H1 (cell line): Measurements from ENCODE around the gene KPNA4. TPM values are rescaled to one million over a fixed set of nuclear protein-coding genes. Genes with fewer than 3 reads are reported as not detected.

Experiments
- CTCF ChIA-PET: fragments of 300-600 bp; sonication (Branson Sonifier 250); formaldehyde crosslinking; loops from one replicate; lab custom pipeline; 2021; ENCODE audit not compliant: partially characterized antibody; lab: Charles Lee
- POLR2A ChIA-PET: fragments of 300-600 bp; sonication (Branson Sonifier 250); formaldehyde crosslinking; loops from one replicate; lab custom pipeline; 2021; ENCODE audit warnings: inconsistent platforms; ENCODE audit not compliant: partially characterized antibody; lab: Charles Lee
- DNase-seq, 2 experiments: peaks; one replicate each; pipeline versions ENCODE4 v3.0.0 to v3.0.0-alpha.2; 2010 to 2022; ENCODE audit warnings: low spot score in 2 of 2, low read depth in 1 of 2, mixed read lengths in 1 of 2
- FAIRE-seq: peaks from 2 replicates; lab custom pipeline; 2011; peaks lifted over from hg19 to GRCh38; lab: Jason Lieb, UNC
- H2AFZ ChIP-seq: 2 replicates; pipeline ENCODE4 v1.8.1; 2012; ENCODE audit warnings: low read length, inconsistent platforms
- H2AK5ac ChIP-seq: 2 replicates; pipeline ENCODE4 v1.6.1; 2013; ENCODE audit warnings: low read depth, low read length
- H2BK120ac ChIP-seq: replicated peaks from 2 replicates; pipeline ENCODE3; 2013; ENCODE audit warnings: low read depth, low read length, inconsistent platforms
- H2BK12ac ChIP-seq: 2 replicates; pipeline ENCODE4 v1.6.1; 2013; ENCODE audit warnings: low read depth, low read length
- H2BK15ac ChIP-seq: 2 replicates; pipeline ENCODE4 v1.6.1; 2013; ENCODE audit warnings: low read length
- H2BK20ac ChIP-seq: 2 replicates; pipeline ENCODE4 v1.6.1; 2013; ENCODE audit warnings: low read length
- H2BK5ac ChIP-seq: 2 replicates; pipeline ENCODE4 v1.6.1; 2013; ENCODE audit warnings: low read depth, low read length
- H3K14ac ChIP-seq: 2 replicates; pipeline ENCODE4 v1.6.1; 2013; ENCODE audit warnings: inconsistent platforms; ENCODE audit not compliant: insufficient read length
- H3K18ac ChIP-seq: 2 replicates; pipeline ENCODE4 v1.6.1; 2013; ENCODE audit warnings: low read length; ENCODE audit errors: extremely low read depth
- H3K23ac ChIP-seq: 2 replicates; pipeline ENCODE4 v1.6.1; 2013; ENCODE audit warnings: inconsistent platforms; ENCODE audit not compliant: insufficient read length
- H3K23me2 ChIP-seq: 2 replicates; pipeline ENCODE4 v1.6.1; 2013; ENCODE audit warnings: low read depth, low read length
- H3K27ac ChIP-seq: 2 replicates; pipeline ENCODE4 v1.6.1; 2011; ENCODE audit warnings: low read depth, low read length, inconsistent platforms
- H3K27me3 ChIP-seq, 4 experiments: replicated peaks in 1 of 4; 1 replicate in 1 of 4; 2 replicates in 3 of 4; pipeline versions ENCODE4 v1.6.1 to v1.8.1; 2011 to 2013; ENCODE audit warnings: low read length in 3 of 4, mild to moderate bottlenecking in 3 of 4, inconsistent platforms in 2 of 4, mixed read lengths in 2 of 4, moderate library complexity in 1 of 4; ENCODE audit not compliant: control insufficient read depth in 3 of 4, insufficient read depth in 3 of 4; ENCODE audit errors: extremely low read depth in 1 of 4
- H3K36me3 ChIP-seq, 4 experiments: 2 replicates each; pipeline versions ENCODE4 v1.6.1 to v1.8.1; 2011 to 2013; ENCODE audit warnings: mild to moderate bottlenecking in 4 of 4, low read length in 3 of 4, moderate library complexity in 2 of 4, control low read depth in 1 of 4, inconsistent platforms in 1 of 4; ENCODE audit not compliant: insufficient read depth in 4 of 4, control insufficient read depth in 2 of 4
- H3K4ac ChIP-seq: replicated peaks from 2 replicates; pipeline ENCODE3; 2013; ENCODE audit warnings: low read length, low read depth, mixed read lengths, inconsistent platforms; ENCODE audit not compliant: insufficient read length
- H3K4me1 ChIP-seq, 4 experiments: replicated peaks in 1 of 4; 1 replicate in 1 of 4; 2 replicates in 3 of 4; pipeline versions ENCODE4 v1.6.1 to v1.8.1; 2011 to 2013; ENCODE audit warnings: low read length in 3 of 4, inconsistent platforms in 2 of 4, mixed read lengths in 1 of 4; ENCODE audit not compliant: insufficient read depth in 4 of 4, control insufficient read depth in 3 of 4
- H3K4me2 ChIP-seq, 2 experiments: 2 replicates each; pipeline versions ENCODE4 v1.6.1 to v1.8.1; 2011 to 2013; ENCODE audit warnings: low read depth in 2 of 2, low read length in 2 of 2, control low read depth in 1 of 2, inconsistent platforms in 1 of 2, mild to moderate bottlenecking in 1 of 2; ENCODE audit not compliant: insufficient read depth in 1 of 2
- H3K4me3 ChIP-seq, 4 experiments: fragments of 200-600, 300-600 bp in 1 of 4; sonication (generic), shearing (Covaris generic), sonication (Bioruptor Twin) in 1 of 4; 2 replicates each; pipeline versions ENCODE4 v1.5.1 to v1.8.1; 2011 to 2016; ENCODE audit warnings: low read length in 4 of 4, low read depth in 3 of 4, control low read depth in 2 of 4, inconsistent platforms in 2 of 4, mild to moderate bottlenecking in 2 of 4, mixed read lengths in 1 of 4, moderate library complexity in 1 of 4; ENCODE audit not compliant: insufficient read depth in 2 of 4; ENCODE audit errors: extremely low read depth in 1 of 4
- H3K56ac ChIP-seq: replicated peaks from 2 replicates; pipeline ENCODE3; 2013; ENCODE audit warnings: low read depth, mild to moderate bottlenecking, mixed read lengths, low read length, inconsistent platforms; ENCODE audit not compliant: insufficient read length
- H3K79me1 ChIP-seq: 2 replicates; pipeline ENCODE4 v1.6.1; 2013; ENCODE audit warnings: low read depth, low read length, control low read depth
- H3K79me2 ChIP-seq, 2 experiments: 2 replicates each; pipeline versions ENCODE4 v1.6.1 to v1.8.1; 2012 to 2013; ENCODE audit warnings: low read length in 2 of 2, mild to moderate bottlenecking in 2 of 2, inconsistent platforms in 1 of 2; ENCODE audit not compliant: insufficient read depth in 2 of 2, control insufficient read depth in 1 of 2
- H3K9ac ChIP-seq, 4 experiments: replicated peaks in 1 of 4; 1 replicate in 1 of 4; 2 replicates in 3 of 4; pipeline versions ENCODE4 v1.6.1 to v1.8.1; 2011 to 2013; ENCODE audit warnings: low read depth in 3 of 4, low read length in 3 of 4, control low read depth in 2 of 4, mild to moderate bottlenecking in 2 of 4, moderate library complexity in 2 of 4, inconsistent platforms in 1 of 4; ENCODE audit errors: extremely low read depth in 1 of 4
- H3K9me3 ChIP-seq, 2 experiments: 2 replicates each; pipeline versions ENCODE4 v1.6.1 to v1.8.1; 2012 to 2013; ENCODE audit warnings: mild to moderate bottlenecking in 2 of 2, moderate library complexity in 2 of 2, control low read depth in 1 of 2, inconsistent platforms in 1 of 2, low read depth in 1 of 2, low read length in 1 of 2, mixed read lengths in 1 of 2; ENCODE audit not compliant: insufficient read depth in 2 of 2
- H4K20me1 ChIP-seq, 2 experiments: replicated peaks in 1 of 2; 2 replicates each; pipeline versions ENCODE3 to v1.8.1; 2011 to 2013; ENCODE audit warnings: inconsistent platforms in 2 of 2, low read length in 2 of 2, mild to moderate bottlenecking in 1 of 2; ENCODE audit not compliant: insufficient read depth in 2 of 2, control insufficient read depth in 1 of 2
- H4K5ac ChIP-seq: 2 replicates; pipeline ENCODE4 v1.6.1; 2013; ENCODE audit warnings: low read length, low read depth, mixed read lengths, inconsistent platforms; ENCODE audit not compliant: insufficient read length
- H4K8ac ChIP-seq: 2 replicates; pipeline ENCODE4 v1.8.0; 2013; ENCODE audit warnings: mild to moderate bottlenecking, moderate library complexity, low read length, inconsistent platforms; ENCODE audit not compliant: insufficient read depth; ENCODE audit errors: extremely low read depth
- H4K91ac ChIP-seq: replicated peaks from 2 replicates; pipeline ENCODE3; 2013; ENCODE audit warnings: low read length, mixed read lengths, inconsistent platforms; ENCODE audit not compliant: insufficient read length
- CTBP2 ChIP-seq: IDR thresholded peaks from 2 replicates; pipeline ENCODE4 v1.7.0; 2011; ENCODE audit warnings: borderline replicate concordance, mild to moderate bottlenecking, moderate library complexity, mixed read lengths, low read length; ENCODE audit not compliant: insufficient read depth, insufficient read length
- JUND ChIP-seq: IDR thresholded peaks from 2 replicates; pipeline ENCODE4 v1.6.1; 2011; ENCODE audit warnings: mild to moderate bottlenecking, improper control_type of control experiment, low read length
- SIX5 ChIP-seq: IDR thresholded peaks from 2 replicates; pipeline ENCODE4 v1.6.1; 2011; ENCODE audit warnings: mild to moderate bottlenecking, low read depth, low read length
- SP4 ChIP-seq: IDR thresholded peaks from 2 replicates; pipeline ENCODE4 v1.6.1; 2012; ENCODE audit warnings: low read length, inconsistent platforms
- WGBS, 2 experiments: shearing (Covaris generic) in 1 of 2; methylation state at CpG; one replicate each; pipeline versions ENCODE4 v1.1.6 to v1.1.7; 2013 to 2015; ENCODE audit warnings: low lambda C conversion rate in 2 of 2, mixed read lengths in 2 of 2, inconsistent platforms in 1 of 2, low coverage in 1 of 2, missing lambda C conversion rate in 1 of 2; ENCODE audit not compliant: insufficient replicate concordance in 2 of 2, insufficient coverage in 1 of 2, insufficient read length in 1 of 2; ENCODE audit errors: extremely low coverage in 1 of 2, missing lambda C conversion rate in 1 of 2; 5-methylcytosine and 5-hydroxymethylcytosine counted together
- polyA plus RNA-seq, 7 experiments: library from polyadenylated mRNA; depleted of rRNA in 3 of 7; stranded (reverse) in 5 of 7; unstranded in 2 of 7; fragments of >200 nt in 5 of 7; fragments of 200-250 nt in 2 of 7; gene quantifications; 1 replicate in 5 of 7; 2 replicates in 1 of 7; 4 replicates in 1 of 7; pipeline versions ENCODE4 v1.2.1 to v1.2.3, GENCODE V29; 2011 to 2013; ENCODE audit warnings: missing spikeins in 2 of 7, mixed read lengths in 2 of 7
- total RNA-seq: library from RNA; stranded (reverse); fragmentation: NEBNext Ultra II Directional; extraction: Animal tissue kit (Norgen Biotek cat#: 25700); gene quantifications from 2 replicates; pipeline ENCODE4 v1.2.1, GENCODE V29; 2021

KPNA4 gene
- total and polyA plus RNA-seq, 2 of the 8 experiments (the other 6 are each of a cell fraction or from before 2014, with no cell fraction given) = 13.2 to 81.9 TPM

DNA sequence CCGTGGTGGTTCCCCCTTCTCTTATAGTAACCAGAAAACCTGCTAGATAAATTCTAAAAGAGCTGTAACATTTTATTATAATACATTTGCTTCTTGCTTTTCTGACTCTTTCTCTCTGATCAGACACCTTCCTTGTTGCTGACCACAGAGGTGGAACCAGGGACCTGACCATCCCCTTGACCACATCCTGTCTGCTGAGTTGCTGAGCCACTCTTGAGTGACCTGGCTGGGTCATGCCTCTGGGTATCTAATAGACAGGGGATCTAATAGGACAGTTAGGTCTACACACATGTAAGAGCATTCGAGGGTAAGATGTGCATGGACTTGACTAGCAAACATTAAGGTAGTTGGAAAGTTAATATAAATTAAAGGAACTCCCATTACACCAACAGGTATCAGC, 93.0 kb downstream of the KPNA4 start:
- H4K91ac ChIP-seq = no peak overlapping the region
- peaks cover 19 to 21% of the 10 kb centered on the region in 2 experiments for H3K9me3 ChIP-seq
- no peaks in the 10 kb centered on the region for H3K27me3 ChIP-seq
- H3K14ac ChIP-seq = no peak overlapping the region
- no peak overlapping the region for H2BK5ac ChIP-seq
- no peak overlapping the region for H4K8ac ChIP-seq
- H3K4ac ChIP-seq = no peak overlapping the region
- H3K56ac ChIP-seq = no peak overlapping the region
- FAIRE-seq (no peak), DNase-seq (no peak)
- H3K27ac ChIP-seq = no peak overlapping the region
- no peak overlapping the region for H2BK20ac ChIP-seq
- no peak overlapping the region for H3K23ac ChIP-seq
- H3K4me2 ChIP-seq = no peak overlapping the region
- H3K79me2 ChIP-seq = no peaks in the 10 kb centered on the region
- no peaks in the 10 kb centered on the region for H3K23me2 ChIP-seq
- CTCF ChIA-PET = interaction anchor here (0.8 to 1.6 kb wide), 3 partner anchors 10 to 22 kb away, joined by 3 to 8 read pairs (median 4); partner anchors contain the start of gene TRIM59
- WGBS, 2 experiments = 76% methylated on average over 2 of the region's 2 CpGs; no CpG with 5 or more reads in 1 of the 2 experiments
- no peak overlapping the region for H2AFZ ChIP-seq
- H2BK120ac ChIP-seq = no peak overlapping the region
- no peaks in the 10 kb centered on the region for H4K20me1 ChIP-seq
- H2AK5ac ChIP-seq = no peak overlapping the region
- H2BK15ac ChIP-seq = no peak overlapping the region
- no peak overlapping the region for H3K9ac ChIP-seq
- no peak overlapping the region for H2BK12ac ChIP-seq
- no peaks in the 10 kb centered on the region for H3K4me1 ChIP-seq
- POLR2A ChIA-PET = interaction anchor here (1.1 kb wide), 1 partner anchor 23 kb away, joined by 4 read pairs; the partner anchor contains the start of gene TRIM59
- H3K4me3 ChIP-seq = no peak overlapping the region
- H3K79me1 ChIP-seq = no peaks in the 10 kb centered on the region
- no peak overlapping the region for H4K5ac ChIP-seq
- H3K36me3 ChIP-seq = no peaks in the 10 kb centered on the region; a peak in 1 of 8 replicates
- no peak overlapping the region for H3K18ac ChIP-seq
- no peak for TF ChIP-seq SP4
- TF ChIP-seq CTBP2 = no peak
- TF ChIP-seq SIX5 = no peak
- no peak for TF ChIP-seq JUND
